SK-MEL-5 (cell line): ENCODE measurements around the gene CXorf65. TPM values are rescaled to one million over a fixed set of nuclear protein-coding genes. Genes with fewer than 3 reads are reported as not detected.

ENCODE experiments used
- DNase-seq: peaks from one replicate; pipeline ENCODE4 v3.0.0-alpha.2; 2016; ENCODE audit warnings: low read depth, low spot score
- in situ Hi-C: cut with HindIII; loops from 2 replicates; pipeline ENCODE4 v1.10.0; 2016; ENCODE audit warnings: low sequenced_read_pairs, high pct_unique_total_duplicates, low pct_unique_long_range_greater_than_20kb
- total RNA-seq: library from RNA; depleted of rRNA; stranded (reverse); fragments of >200 nt; shearing (Covaris generic); gene quantifications from 2 replicates; pipeline ENCODE4 v1.2.3, GENCODE V29; 2014

CXorf65 gene
- total RNA-seq, 1 experiment from 2014 or later: not detected

GRCh38 chrX:71111141-71111843 lies 4.8 kb upstream of the CXorf65 start, which contains the start of gene IL2RG:
Gene IL2RG, minus strand, starts transcription at chrX:71111577. Its CDS starts 38 bp downstream, at chrX:71111539.
- no peak for DNase-seq
- in situ Hi-C loops: no loop called here

- no peak for DNase-seq
- in situ Hi-C loops: no loop called here
Measured at GRCh38 chrX:71109051-71109450, 2.5 kb upstream of the CXorf65 start.

- no peak for DNase-seq
- in situ Hi-C loops: no loop called here
Measured at GRCh38 chrX:71107762-71108360, 1.3 kb upstream of the CXorf65 start.

- in situ Hi-C loops: no loop called here
- DNase-seq: no peak
Measured at GRCh38 chrX:71107245-71107644, 705 bp upstream of the CXorf65 start.

GRCh38 chrX:71105628-71106027 lies 912 bp downstream of the CXorf65 start:
- in situ Hi-C loops: no loop called here
- no peak for DNase-seq

GRCh38 chrX:71103110-71103983 lies 3.2 kb downstream of the CXorf65 start:
- DNase-seq: peak; percentile 86

GRCh38 chrX:71102292-71102691 lies 4.2 kb downstream of the CXorf65 start:
- DNase-seq: no peak
- in situ Hi-C loops: no loop called here

More at GRCh38 chrX:71103110-71103983, 3.2 kb downstream of the CXorf65 start:
- in situ Hi-C loops: no loop called here

- in situ Hi-C loops: no loop called here
- DNase-seq: no peak
Measured at GRCh38 chrX:71100581-71101505, 5.7 kb downstream of the CXorf65 start.

GRCh38 chrX:71099736-71100135 lies 6.8 kb downstream of the CXorf65 start:
- in situ Hi-C loops: no loop called here

GRCh38 chrX:71098951-71099506 lies 7.5 kb downstream of the CXorf65 start:
- in situ Hi-C loops: no loop called here
- no peak for DNase-seq

More at GRCh38 chrX:71099736-71100135, 6.8 kb downstream of the CXorf65 start:
- no peak for DNase-seq

GRCh38 chrX:71098302-71098701 lies 8.2 kb downstream of the CXorf65 start:
- DNase-seq: peak; percentile 70
- in situ Hi-C loops: no loop called here

GRCh38 chrX:71096760-71097032 lies 9.8 kb downstream of the CXorf65 start:
- in situ Hi-C loops: no loop called here
- no peak for DNase-seq

GRCh38 chrX:71095981-71096759 lies 10.4 kb downstream of the CXorf65 start:
- in situ Hi-C loops: no loop called here
- DNase-seq: no peak

- in situ Hi-C loops: no loop called here
- DNase-seq: peak; percentile 87
Measured at GRCh38 chrX:71095555-71095980, 11.0 kb downstream of the CXorf65 start, which contains the start of gene FOXO4. Gene FOXO4, plus strand, starts transcription at chrX:71095851. Its CDS starts 678 bp downstream, at chrX:71096529.

- no peak for DNase-seq
- in situ Hi-C loops: no loop called here
Measured at GRCh38 chrX:71095033-71095432, 11.5 kb downstream of the CXorf65 start.

GRCh38 chrX:71091263-71091662 lies 15.3 kb downstream of the CXorf65 start:
- in situ Hi-C loops: no loop called here
- no peak for DNase-seq
